NB4 (cell line): ENCODE results near the gene THSD4.

ENCODE experiments used
- CTCF ChIP-seq: IDR thresholded peaks from one replicate; pipeline ENCODE4 v1.5.1; 2012; ENCODE audit warnings: low read depth, low read length
- POLR2A ChIP-seq: IDR thresholded peaks from 2 replicates; pipeline ENCODE4 v1.6.1; 2011; ENCODE audit warnings: mild to moderate bottlenecking; ENCODE audit not compliant: insufficient read length; ENCODE audit errors: extremely low read depth
- TF ChIP-seq, protein P1 (sequence below): IDR thresholded peaks from 2 replicates; pipeline ENCODE4 v1.6.1; 2011; ENCODE audit warnings: low read depth, low read length

- TF ChIP-seq CTCF, result no peak
- TF ChIP-seq, protein P1, sequence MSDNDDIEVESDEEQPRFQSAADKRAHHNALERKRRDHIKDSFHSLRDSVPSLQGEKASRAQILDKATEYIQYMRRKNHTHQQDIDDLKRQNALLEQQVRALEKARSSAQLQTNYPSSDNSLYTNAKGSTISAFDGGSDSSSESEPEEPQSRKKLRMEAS, result no peak
- no peak for TF ChIP-seq POLR2A
Observed at GRCh38 chr15:71716990-71717389, 601.7 kb downstream of the THSD4 start.
